Left cardiac atrium (tissue), 4 donors: ENCODE results near the gene CALD1. TPM values are rescaled to one million over a fixed set of nuclear protein-coding genes. Genes with fewer than 3 reads are reported as not detected.

Source experiments
- ATAC-seq, 2 donors: fragments of 200-7000 bp; cut with Tn5 transposase; one replicate each; pipeline ENCODE4 v1.9.1; 2020; ENCODE audit warnings: mild to moderate bottlenecking in 2 of 2, moderate library complexity in 2 of 2
- DNase-seq: peaks from one replicate; pipeline ENCODE4 v3.0.0-alpha.2; 2020
- intact Hi-C, 2 donors: fragments of 100-400 bp; cut with DNase I; formaldehyde crosslinking; loops; one replicate each; pipeline versions ENCODE4 v1.14.1 to v1.15.1; 2022 to 2023
- long read RNA-seq: library from polyadenylated mRNA; unstranded; transcript quantifications from one replicate; pipeline ENCODE4 v2.0.0, GENCODE V29; 2021
- total RNA-seq, 2 donors: library from RNA; stranded (reverse); fragmentation: NEBNext Ultra II Directional; extraction: Animal tissue kit (Norgen Biotek cat#: 25700); gene quantifications; one replicate each; pipeline ENCODE4 v1.2.1, GENCODE V29; 2021
- donor health status: DM: no; HTN: yes; CAD: no.
- donor health status: DM: no; HTN: yes; CAD: no; lungs with severe emphysema.
- donor health status: DM: yes; HTN: yes; CAD: no.
- donor health status: Dilated cardiomyopathy.

The CALD1 gene
- 100 to 1,000 TPM; 181 to 194 TPM for total RNA-seq
- long read RNA-seq, full-length matches to known transcripts: 10 of 84 reads
- long read RNA-seq, partial matches to known transcripts: 26 of 84 reads
- long read RNA-seq, other reads (novel, unspliced or antisense): 48 of 84 reads

DNA sequence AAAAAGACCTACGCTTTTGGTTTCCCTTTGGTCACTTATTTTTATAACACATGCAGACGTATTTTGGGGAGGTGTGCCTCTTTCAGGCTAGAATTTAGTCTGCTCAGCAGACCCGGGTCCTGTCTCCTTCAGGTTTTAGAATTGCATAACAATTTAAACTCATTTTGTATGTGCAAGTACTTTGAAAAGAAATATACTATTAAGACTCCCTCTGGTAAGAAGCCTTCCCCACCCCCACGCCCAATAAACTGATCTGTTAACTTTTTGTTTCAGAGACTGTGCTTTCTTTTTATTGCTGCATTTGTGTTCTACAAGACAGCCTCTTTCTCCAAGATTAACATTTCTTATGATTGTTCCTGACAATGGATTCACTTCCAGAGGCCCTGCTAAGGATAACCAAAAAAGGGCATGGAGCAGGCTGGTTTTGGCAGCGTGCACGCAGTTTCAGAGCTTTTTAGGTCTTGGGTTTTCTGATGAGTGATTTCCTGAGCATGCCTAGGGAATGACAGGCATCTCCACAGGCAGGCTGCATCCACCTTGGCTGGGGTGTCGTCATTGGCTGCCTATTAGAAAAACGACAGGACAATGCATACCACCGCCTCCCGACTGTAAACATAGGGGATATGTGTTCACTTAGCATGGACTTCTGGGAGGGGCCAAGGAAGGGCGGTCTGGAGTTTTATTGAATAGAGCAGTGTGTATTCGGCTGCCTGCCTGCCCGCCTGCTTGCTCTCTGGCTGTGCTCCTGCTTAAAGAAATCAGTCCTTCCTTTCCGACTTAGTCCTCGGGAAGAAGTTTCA is at the start of gene CALD1:
Gene CALD1 (plus strand): TSS at position 694 of the 800 bp plus-strand sequence. CDS start 88,100 bp downstream, outside the sequence.
- intact Hi-C loops: no loop called here
- peak; percentile 80 for DNase-seq
- ATAC-seq: peak; percentile 89 to 96

GRCh38 chr7:134729895-134730294 is 49.5 kb upstream of the CALD1 start:
- ATAC-seq (peak in 1 of 2 donors; percentile 44), DNase-seq (no peak)
- intact Hi-C loops: no loop called here

DNA sequence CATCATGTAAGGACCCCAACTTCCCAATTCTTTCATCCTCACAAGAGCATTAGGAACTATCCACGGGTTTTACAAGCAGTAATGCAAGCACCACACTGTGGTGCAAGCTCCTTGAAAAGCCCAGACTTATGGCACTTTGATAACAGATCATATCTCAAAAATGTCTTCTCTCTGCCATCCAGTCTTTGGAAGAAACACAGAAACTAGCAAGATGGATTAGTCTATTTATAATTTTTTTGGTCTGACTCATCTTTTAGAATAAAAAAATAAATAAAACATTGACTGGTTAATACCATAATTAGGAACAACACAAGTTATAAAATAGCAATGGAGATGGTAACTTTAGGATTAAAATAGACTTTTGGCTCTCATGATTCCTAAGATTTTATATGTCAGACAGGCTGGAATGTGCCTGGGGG is 49.0 kb upstream of the CALD1 start:
- intact Hi-C loops: no loop called here
- DNase-seq (no peak), ATAC-seq (peak in 1 of 2 donors; percentile 36)

DNA sequence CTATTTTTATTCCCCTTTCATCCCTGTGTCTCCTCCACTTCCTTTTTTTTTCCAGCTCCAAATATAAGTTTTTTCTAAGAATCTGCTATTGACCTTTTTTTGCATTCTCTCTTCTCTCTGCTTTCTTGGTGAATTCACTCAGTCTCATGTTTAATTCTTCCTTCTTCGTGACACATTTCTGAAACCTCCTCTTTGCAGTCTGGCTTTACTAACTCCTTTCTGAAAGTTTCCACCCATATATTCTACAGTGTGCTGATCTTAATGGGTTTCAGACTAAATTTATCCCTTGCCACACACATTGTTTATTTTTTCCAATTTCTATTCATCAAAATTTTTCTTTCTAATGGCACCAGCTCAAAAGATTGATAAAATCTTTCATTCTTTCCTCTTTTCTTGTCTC is 47.8 kb upstream of the CALD1 start:
- ATAC-seq (no peak), DNase-seq (no peak)
- intact Hi-C loops: no loop called here

GRCh38 chr7:134732728-134733127 is 46.7 kb upstream of the CALD1 start:
- intact Hi-C loops: no loop called here
- ATAC-seq: peak in 1 of 2 donors; percentile 23
- DNase-seq: no peak

DNA sequence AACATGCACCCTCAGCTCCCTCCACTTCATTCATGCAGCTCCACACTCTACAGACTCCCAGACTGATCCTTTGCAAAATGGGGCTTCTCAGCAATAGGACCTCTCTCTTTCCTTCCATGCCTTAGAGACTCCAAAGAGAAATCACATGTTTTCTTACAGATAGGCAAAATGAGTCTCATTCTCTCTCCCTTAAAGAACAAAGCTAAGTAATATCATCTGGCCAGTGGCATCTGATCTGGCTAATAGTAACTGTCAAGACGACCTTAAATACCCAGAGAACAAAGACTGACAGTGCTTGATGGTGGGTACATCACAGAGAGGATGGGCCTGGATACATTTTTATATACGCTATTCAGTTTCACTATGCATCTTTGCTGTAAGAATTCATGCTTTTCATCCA is 43.1 kb upstream of the CALD1 start:
- DNase-seq: no peak
- no peak for ATAC-seq
- intact Hi-C loops: no loop called here

GRCh38 chr7:134737566-134738345 is 41.7 kb upstream of the CALD1 start:
- DNase-seq (no peak), ATAC-seq (peak in 1 of 2 donors; percentile 74)
- intact Hi-C loops: no loop called here

DNA sequence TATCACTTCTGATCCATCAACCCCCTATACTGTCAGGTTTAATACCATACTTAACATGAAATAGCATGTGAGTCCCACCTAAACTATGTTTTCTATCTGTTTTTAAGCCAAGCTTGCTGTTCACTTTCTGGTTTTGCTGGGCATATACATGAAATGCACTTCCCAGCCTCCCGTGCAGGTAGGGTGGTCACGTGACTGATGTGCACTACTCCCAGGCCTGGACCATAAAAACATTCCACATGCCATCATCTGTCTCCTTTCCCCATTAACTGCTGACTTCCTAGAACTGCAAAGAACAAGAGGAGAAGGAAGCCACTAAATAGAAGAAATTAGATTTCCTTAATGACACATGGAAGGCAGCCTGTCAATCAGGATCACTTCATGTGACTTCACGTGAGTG is 40.1 kb upstream of the CALD1 start:
- no peak for ATAC-seq
- DNase-seq: no peak
- intact Hi-C loops: no loop called here

DNA sequence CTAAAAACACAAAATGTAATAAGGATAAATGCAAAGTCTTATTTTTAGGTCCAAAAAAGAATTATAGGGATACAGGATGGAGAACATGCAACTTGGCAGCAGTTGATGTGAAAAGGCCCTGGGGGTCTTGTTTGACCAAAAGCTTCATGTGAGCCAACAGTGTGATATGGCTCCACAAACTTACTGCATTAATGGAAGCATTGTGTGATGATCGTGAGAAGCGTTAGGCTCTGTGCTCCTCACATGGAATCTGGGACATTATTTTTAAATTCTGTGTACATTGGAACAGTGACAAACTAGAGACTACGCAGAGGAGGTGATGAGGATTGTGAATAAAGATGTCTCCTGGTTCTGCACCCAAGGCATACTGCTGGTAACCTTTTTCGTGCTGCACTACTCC is 39.1 kb upstream of the CALD1 start:
- no peak for ATAC-seq
- intact Hi-C loops: no loop called here
- DNase-seq: no peak

DNA sequence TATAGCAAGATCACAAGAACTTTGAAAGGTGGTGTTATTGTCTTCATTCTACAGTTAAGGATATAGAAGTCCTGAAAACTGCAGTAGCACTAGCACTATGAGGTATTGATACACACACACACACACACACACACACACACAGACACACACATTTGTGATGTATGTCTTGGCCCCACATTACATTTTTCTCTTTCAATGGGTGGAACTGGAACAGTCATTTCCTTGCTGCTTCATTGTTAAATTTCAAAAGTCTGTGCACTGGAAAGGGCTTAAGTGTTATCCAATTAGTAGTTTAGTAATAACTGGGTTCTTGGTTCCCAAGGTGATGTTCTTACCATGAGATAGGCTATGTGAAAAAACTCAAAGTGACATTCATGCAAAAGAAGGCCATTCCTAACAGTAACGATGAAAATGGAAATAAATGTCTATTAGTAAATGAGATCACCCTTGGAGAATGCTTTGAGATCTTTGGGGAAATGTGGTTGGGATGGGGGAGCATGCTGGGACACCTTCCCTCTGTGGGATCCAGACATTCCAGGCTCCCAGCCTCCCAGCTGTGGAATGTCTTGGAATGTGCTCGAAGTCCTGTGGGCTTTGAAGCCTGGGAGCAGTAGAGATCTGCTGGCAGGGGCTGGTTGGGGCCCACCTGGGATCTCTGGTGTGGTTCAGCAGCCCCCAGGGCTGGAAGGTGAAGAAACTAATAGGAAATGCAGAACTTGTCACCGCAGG is 37.4 kb upstream of the CALD1 start:
- intact Hi-C loops: no loop called here
- peak in 1 of 2 donors; percentile 73 for ATAC-seq

GRCh38 chr7:134742688-134743350 is 36.6 kb upstream of the CALD1 start:
- intact Hi-C loops: no loop called here
- ATAC-seq (peak; percentile 69 to 80), DNase-seq (peak; percentile 34)

More for the DNA sequence above, 37.4 kb upstream of the CALD1 start:
- no peak for DNase-seq

DNA sequence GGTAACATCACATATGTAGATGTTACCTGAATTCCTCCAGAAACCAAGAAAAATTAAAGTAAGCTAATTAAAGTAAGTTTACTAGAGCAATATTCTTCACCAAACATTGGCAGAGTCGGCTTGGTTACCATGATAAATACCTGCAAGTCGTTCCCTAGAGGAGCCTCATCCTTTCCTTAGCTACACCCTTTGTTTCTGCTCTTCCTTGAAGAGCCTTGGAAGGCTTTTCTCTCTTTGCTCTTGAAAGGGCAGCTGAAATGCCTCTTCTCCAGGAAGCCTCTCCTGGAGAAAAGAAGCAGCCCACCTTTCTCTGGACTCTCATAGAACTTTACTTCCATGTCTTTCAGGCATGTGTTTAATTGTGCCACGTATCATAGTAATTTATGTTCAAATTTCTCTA is 34.9 kb upstream of the CALD1 start:
- ATAC-seq (no peak), DNase-seq (no peak)
- intact Hi-C loops: no loop called here

- intact Hi-C loops: no loop called here
- ATAC-seq (no peak), DNase-seq (no peak)
These were observed 32.1 kb upstream of the CALD1 start for GRCh38 chr7:134747326-134747725.

DNA sequence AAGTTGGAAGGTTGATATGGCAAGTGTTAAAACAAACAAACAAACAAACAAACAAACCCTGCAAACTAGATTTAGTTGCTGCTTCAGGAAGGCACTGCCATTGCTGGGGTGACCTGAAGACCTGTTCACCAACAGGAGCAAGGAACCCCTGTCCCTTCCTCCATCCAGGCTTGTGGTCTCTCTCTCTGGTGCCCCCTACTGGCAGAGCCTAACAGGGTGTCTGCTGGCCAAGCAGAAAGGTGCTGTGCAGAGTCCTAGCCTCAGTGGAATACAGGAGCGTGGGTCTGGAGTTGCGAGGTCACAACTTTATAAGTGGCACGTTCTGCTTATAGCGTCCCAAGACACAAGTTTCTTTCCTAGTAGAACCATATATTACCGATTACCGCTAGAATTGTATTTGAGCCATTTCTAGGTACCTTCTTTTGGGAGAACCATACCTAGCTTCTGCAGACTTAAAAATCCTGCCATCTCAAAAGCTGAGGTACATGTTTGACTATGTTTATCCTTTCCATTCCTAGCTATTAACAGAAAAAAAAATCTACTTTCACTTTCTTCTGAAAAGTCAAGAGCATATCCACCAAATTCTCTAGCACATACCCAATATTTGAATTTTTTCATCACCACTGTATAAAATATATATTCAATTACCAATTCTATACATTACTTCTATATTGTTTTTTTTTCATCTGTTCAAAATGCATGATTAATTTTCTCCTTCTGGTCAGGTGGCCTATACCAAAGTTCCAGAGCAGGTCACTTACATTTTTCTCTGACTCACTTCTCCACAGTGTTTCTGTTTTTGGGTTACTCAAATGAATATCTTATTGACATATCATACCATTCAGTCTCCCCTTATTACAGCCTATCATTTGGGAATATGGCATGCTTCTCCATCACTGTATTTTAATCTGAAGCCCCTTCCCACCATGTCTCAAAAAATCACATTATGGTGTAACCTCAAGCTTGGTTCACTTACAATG is 29.1 kb upstream of the CALD1 start:
- ATAC-seq (peak in 1 of 2 donors; percentile 66), DNase-seq (peak; percentile 34)
- intact Hi-C loops: loop anchor here in 1 of 2 donors (5.0 to 10.0 kb wide), 2 partner anchors 53 to 116 kb away; no protein-coding TSS in a partner anchor

- no peak for DNase-seq
- intact Hi-C loops: loop anchor here in 1 of 2 donors (5.0 to 10.0 kb wide), 2 partner anchors 55 to 117 kb away; no protein-coding TSS in a partner anchor
- no peak for ATAC-seq
These were observed 27.3 kb upstream of the CALD1 start for GRCh38 chr7:134752006-134752760.

- ATAC-seq (no peak), DNase-seq (peak; percentile 39)
- intact Hi-C loops: loop anchor here in 1 of 2 donors (10.0 kb wide), 1 partner anchor 121 kb away; no protein-coding TSS in a partner anchor
These were observed 23.9 kb upstream of the CALD1 start for GRCh38 chr7:134755422-134756022.
